Glutamatergic neuron (in vitro differentiated cells): ENCODE data around the gene DHRS2. TPM values are rescaled to one million over a fixed set of nuclear protein-coding genes. Genes with fewer than 3 reads are reported as not detected.
"Not testable (repeated sequence)": the region's sequence is repeated elsewhere in the genome, so short reads cannot be mapped to it uniquely, and the experiment has no call there.

Source experiments
- DNase-seq: peaks from one replicate; pipeline ENCODE4 v3.0.0; 2022
- H3K27ac Mint-ChIP-seq: one replicate; pipeline ENCODE4 v1.8.0; 2020; ENCODE audit warnings: mild to moderate bottlenecking, mixed read lengths, inconsistent platforms; ENCODE audit not compliant: unreplicated experiment
- H3K27me3 Mint-ChIP-seq: one replicate; pipeline ENCODE4 v1.8.0; 2020; ENCODE audit warnings: mild to moderate bottlenecking, moderate library complexity, mixed read lengths, inconsistent platforms; ENCODE audit not compliant: unreplicated experiment
- H3K36me3 Mint-ChIP-seq: one replicate; pipeline ENCODE4 v1.8.0; 2020; ENCODE audit warnings: mild to moderate bottlenecking, mixed read lengths, inconsistent platforms; ENCODE audit not compliant: unreplicated experiment
- H3K4me1 Mint-ChIP-seq: one replicate; pipeline ENCODE4 v1.8.0; 2020; ENCODE audit warnings: mild to moderate bottlenecking, low read depth, mixed read lengths, inconsistent platforms; ENCODE audit not compliant: unreplicated experiment
- H3K4me3 Mint-ChIP-seq: one replicate; pipeline ENCODE4 v1.8.0; 2020; ENCODE audit warnings: mild to moderate bottlenecking, mixed read lengths, inconsistent platforms; ENCODE audit not compliant: unreplicated experiment
- H3K9me3 Mint-ChIP-seq: one replicate; pipeline ENCODE4 v1.8.0; 2020; ENCODE audit warnings: mild to moderate bottlenecking, moderate library complexity, mixed read lengths, inconsistent platforms; ENCODE audit not compliant: unreplicated experiment
- CTCF ChIP-seq: fragments of 200-600 bp; sonication (generic); IDR thresholded peaks from one replicate; pipeline ENCODE4 v1.5.0; 2021; ENCODE audit not compliant: partially characterized antibody, unreplicated experiment
- long read RNA-seq: library from polyadenylated mRNA; unstranded; transcript quantifications from one replicate; pipeline ENCODE4 v2.0.0, GENCODE V29; 2020; ENCODE audit not compliant: unreplicated experiment
- total RNA-seq: library from RNA; stranded (reverse); fragmentation: NEBNext Ultra II Directional; extraction: Animal tissue kit (Norgen Biotek cat#: 25700); gene quantifications from one replicate; pipeline ENCODE4 v1.2.1, GENCODE V29; 2021; ENCODE audit not compliant: unreplicated experiment

Gene DHRS2, protein sequence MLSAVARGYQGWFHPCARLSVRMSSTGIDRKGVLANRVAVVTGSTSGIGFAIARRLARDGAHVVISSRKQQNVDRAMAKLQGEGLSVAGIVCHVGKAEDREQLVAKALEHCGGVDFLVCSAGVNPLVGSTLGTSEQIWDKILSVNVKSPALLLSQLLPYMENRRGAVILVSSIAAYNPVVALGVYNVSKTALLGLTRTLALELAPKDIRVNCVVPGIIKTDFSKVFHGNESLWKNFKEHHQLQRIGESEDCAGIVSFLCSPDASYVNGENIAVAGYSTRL
- total RNA-seq = 0.42 TPM
- long read RNA-seq = 0 reads

DNA sequence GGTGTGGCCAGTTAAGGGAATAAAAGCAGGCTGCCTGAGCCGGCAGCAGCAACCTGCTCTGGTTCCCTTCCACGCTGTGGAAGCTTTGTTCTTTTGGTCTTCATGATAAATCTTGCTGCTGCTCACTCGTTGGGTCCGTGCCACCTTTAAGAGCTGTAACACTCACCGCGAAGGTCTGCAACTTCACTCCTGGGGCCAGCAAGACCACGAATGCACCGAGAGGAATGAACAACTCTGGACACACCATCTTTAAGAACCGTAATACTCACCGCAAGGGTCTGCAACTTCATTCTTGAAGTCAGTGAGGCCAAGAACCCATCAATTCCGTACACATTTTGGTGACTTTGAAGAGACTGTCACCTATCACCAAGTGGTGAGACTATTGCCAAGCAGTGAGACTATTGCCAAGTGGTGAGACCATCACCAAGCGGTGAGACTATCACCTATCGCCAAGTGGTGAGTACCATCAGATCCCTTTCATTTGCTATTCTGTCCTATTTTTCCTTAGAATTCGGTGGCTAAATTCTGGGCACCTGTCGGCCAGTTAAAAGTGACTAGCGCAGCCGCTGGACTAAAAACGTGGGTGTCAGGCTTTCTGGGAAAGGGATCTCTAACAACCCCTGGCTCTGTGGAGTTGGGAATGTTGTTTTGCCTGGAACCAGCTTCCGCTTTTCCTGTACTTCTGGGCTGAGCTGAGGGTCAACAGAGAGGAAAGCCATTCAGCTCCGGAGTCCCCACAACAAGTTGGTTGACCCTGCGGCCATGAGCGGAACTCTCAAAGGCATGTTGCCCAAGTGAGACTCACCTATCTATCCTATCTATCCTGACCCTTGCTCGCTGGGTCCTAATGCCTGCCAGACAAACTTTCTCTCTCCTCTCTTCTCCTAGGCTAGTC lies at the start of gene DHRS2:
TSS of gene DHRS2 (plus strand) at position 48 of the 895 bp plus-strand sequence. CDS start 2,501 bp downstream, outside the sequence.
- H3K4me1 Mint-ChIP-seq = peaks cover 15% of the 10 kb centered on the region
- H3K9me3 Mint-ChIP-seq = peaks cover 10% of the 10 kb centered on the region
- no peak within 1 kb of the TSS for H3K4me3 Mint-ChIP-seq
- DNase-seq = no peak
- no peaks in the 10 kb centered on the region for H3K36me3 Mint-ChIP-seq
- peak within 1 kb of the TSS; percentile 17 for H3K27ac Mint-ChIP-seq
- peaks cover 5% of the 10 kb centered on the region for H3K27me3 Mint-ChIP-seq
- TF ChIP-seq CTCF = no peak

DNA sequence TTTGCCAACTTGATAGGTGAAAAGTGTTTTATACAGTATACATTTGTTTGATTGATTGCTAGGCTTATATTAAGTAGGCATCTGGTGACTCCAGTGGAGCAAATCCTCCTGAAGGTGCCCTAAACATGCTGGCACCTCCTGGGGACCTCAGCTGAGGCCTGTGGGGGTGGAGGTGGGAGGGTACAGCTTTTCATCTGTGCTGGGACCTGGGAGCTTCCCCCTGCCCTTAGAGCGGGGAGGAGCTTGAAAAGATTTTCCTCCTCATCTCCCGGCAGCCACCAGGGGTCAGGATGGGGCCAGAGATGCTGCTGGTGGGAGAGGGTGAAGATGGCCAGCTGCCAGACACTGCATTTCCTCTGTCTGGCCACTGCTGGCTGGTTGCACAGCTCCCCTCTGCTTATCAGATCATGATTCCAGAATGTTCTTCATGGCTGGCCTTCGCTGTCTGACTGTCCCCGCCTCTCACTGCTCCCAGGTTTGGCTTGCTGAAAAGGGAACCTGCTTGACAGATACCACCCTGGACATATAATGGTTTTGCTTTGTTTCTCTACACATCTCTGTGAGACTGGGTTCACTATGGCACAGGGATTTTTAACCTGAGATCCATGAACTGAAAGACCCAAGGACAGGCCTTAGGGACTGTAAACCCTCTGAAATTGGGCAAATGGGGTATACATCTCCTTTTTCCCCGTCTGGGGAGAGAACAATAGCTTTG lies 47.1 kb upstream of the DHRS2 start:
- no peak overlapping the region for H3K4me3 Mint-ChIP-seq
- peaks cover 6% of the 10 kb centered on the region for H3K9me3 Mint-ChIP-seq
- DNase-seq = peak; percentile 94
- TF ChIP-seq CTCF = peak; percentile 80
- peaks cover 6% of the 10 kb centered on the region for H3K4me1 Mint-ChIP-seq
- peak overlapping the region; percentile 77 for H3K27ac Mint-ChIP-seq
- no peaks in the 10 kb centered on the region for H3K36me3 Mint-ChIP-seq
- peaks cover 7% of the 10 kb centered on the region for H3K27me3 Mint-ChIP-seq

- Mint-ChIP-seq H3K36me3 (no peaks in the 10 kb centered on the region), H3K4me3 (no peak overlapping the region), H3K9me3 (peaks cover 6% of the 10 kb centered on the region), H3K27me3 (peaks cover 7% of the 10 kb centered on the region), H3K27ac (no peak overlapping the region), H3K4me1 (peaks cover 6% of the 10 kb centered on the region)
- no peak for DNase-seq
- no peak for TF ChIP-seq CTCF
Observed at GRCh38 chr14:23589606-23590005, 46.6 kb upstream of the DHRS2 start.

DNA sequence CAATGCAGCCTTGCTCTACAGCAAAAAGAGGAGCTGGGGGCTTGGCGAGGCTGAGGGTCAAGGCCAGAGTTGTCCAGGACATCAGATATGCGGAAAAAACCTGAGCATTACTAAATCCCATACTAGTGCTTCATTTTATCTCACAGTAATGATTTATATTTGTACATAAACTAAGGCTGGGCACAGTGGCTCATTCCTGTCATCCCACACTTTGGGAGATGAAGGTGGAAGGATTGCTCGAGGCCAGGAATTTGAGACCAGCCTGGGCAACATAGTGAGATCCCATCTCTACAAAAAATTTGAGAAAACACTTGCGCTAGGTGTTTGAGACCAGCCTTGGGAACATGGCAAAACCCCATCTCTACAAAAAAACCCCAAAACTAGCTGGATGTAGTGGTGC lies 46.0 kb upstream of the DHRS2 start:
- H3K9me3 Mint-ChIP-seq = peaks cover 6% of the 10 kb centered on the region
- peaks cover 7% of the 10 kb centered on the region for H3K27me3 Mint-ChIP-seq
- no peak overlapping the region for H3K27ac Mint-ChIP-seq
- H3K4me1 Mint-ChIP-seq = peaks cover 6% of the 10 kb centered on the region
- H3K36me3 Mint-ChIP-seq = no peaks in the 10 kb centered on the region
- no peak overlapping the region for H3K4me3 Mint-ChIP-seq
- no peak for DNase-seq
- no peak for TF ChIP-seq CTCF

DNA sequence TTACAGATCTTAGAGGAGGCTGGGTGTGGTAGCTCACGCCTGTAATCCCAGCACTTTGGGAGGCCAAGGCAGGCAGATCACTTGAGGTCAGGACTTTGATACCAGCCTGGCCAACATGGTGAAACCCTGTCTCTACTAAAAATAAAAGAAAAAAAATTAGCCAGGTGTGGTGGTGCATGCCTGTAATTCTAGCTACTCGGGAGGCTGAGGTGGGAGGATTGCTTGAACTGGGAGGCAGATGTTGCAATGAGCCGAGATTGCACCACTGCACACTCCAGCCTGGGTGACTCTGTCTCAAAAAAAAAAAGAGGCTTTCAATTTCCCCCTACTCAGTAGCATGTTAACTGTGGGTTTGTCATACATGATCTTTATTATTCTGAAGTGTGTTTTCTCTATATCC lies 42.0 kb upstream of the DHRS2 start:
- H3K4me3 Mint-ChIP-seq, H3K9me3 Mint-ChIP-seq, H3K36me3 Mint-ChIP-seq, H3K4me1 Mint-ChIP-seq, H3K27ac Mint-ChIP-seq, DNase-seq, H3K27me3 Mint-ChIP-seq: not testable (repeated sequence)
